ENCODE data around the gene NME3. TPM values are rescaled to one million over a fixed set of nuclear protein-coding genes. Genes with fewer than 3 reads are reported as not detected.

NME3 gene
- total and polyA plus RNA-seq, 2 donors (not counting 3 experiments of a cell fraction or from before 2014, with no cell fraction given) = 38.2 to 74.4 TPM

GRCh38 chr16:1770328-1771187 lies 785 bp downstream of the NME3 start:
- H3K4me1 ChIP-seq (ENCODE audit: control insufficient read depth, extremely low read depth, insufficient read depth, low read length) = peaks cover 19% of the 10 kb centered on the region
- peak overlapping the region; percentile 59 to 83 (median 76) for H3K4me3 ChIP-seq (replicated peaks in 1 of 3; ENCODE audit: insufficient read depth in 1 of 3, low read depth in 1 of 3, low read length in 3 of 3)
- H3K36me3 ChIP-seq (ENCODE audit: control insufficient read depth in 2 of 2, extremely low read depth in 1 of 2, insufficient read depth in 2 of 2, low read length in 2 of 2) = peaks cover 3 to 29% of the 10 kb centered on the region in 2 experiments
- TF ChIP-seq CTCF (IDR thresholded peaks at IDR 0.05; ENCODE audit: extremely low read depth in 1 of 2, insufficient read depth in 1 of 2, low read depth in 1 of 2, low read length in 2 of 2) = no peak
- TF ChIP-seq GATA2 (IDR thresholded peaks at IDR 0.05; ENCODE audit: insufficient read depth, insufficient read length, low read depth, low read length) = no peak
- TF ChIP-seq POLR2AphosphoS5 (IDR thresholded peaks at IDR 0.05; ENCODE audit: insufficient read depth, low read depth, low read length) = peak; percentile 46
- intact Hi-C loops (cut with micrococcal nuclease) = no loop called here
- H3K4me2 ChIP-seq (ENCODE audit: insufficient read depth, low read length) = peak overlapping the region; percentile 50
- dilution Hi-C loops (cut with MboI; ENCODE audit: extremely low pct_ligation_motif_present, low sequenced_read_pairs) = no loop called here
- CTCF ChIA-PET = interaction anchor here (1.2 to 1.5 kb wide), 4 partner anchors 11 to 276 kb away, joined by 4 to 11 read pairs (median 5); partner anchors contain the start of gene MAPK8IP3
- no peak overlapping the region for H3K27ac ChIP-seq (ENCODE audit: insufficient read depth, low read depth, low read length)
- peaks cover 17% of the 10 kb centered on the region for H3K79me2 ChIP-seq (ENCODE audit: control insufficient read depth, insufficient read depth, low read length)
- POLR2A ChIA-PET = interaction anchor here (1.3 kb wide), 1 partner anchor 12 kb away, joined by 3 read pairs; the partner anchor contains the start of genes NUBP2 and SPSB3
- peak overlapping the region; percentile 21 for H2AFZ ChIP-seq (ENCODE audit: low read depth, low read length)
- DNase-seq (ENCODE audit: low read depth, low spot score) (peak; percentile 56), FAIRE-seq (no peak)
- H3K9me1 ChIP-seq (replicated peaks; ENCODE audit: control insufficient read depth, extremely low read depth, insufficient read depth, low read length) = no peaks in the 10 kb centered on the region
- H3K27me3 ChIP-seq (ENCODE audit: control insufficient read depth in 2 of 2, insufficient read depth in 2 of 2, low read length in 2 of 2) = no peaks in the 10 kb centered on the region
- H3K9me3 ChIP-seq (replicated peaks; ENCODE audit: control insufficient read depth, insufficient read depth, low read length) = no peaks in the 10 kb centered on the region
- no peak overlapping the region for H3K9ac ChIP-seq (replicated peaks; ENCODE audit: extremely low read depth, insufficient read depth, low read length)
- no peaks in the 10 kb centered on the region for H4K20me1 ChIP-seq (replicated peaks; ENCODE audit: control insufficient read depth, extremely low read depth, insufficient read depth, low read length)
- BruUV-seq (replicated peaks) = no TSS peak

Measured in endothelial cell of umbilical vein (primary cell).